ENCODE results near the gene MAP3K1. TPM values are rescaled to one million over a fixed set of nuclear protein-coding genes. Genes with fewer than 3 reads are reported as not detected.
"Not testable (repeated sequence)": the region's sequence is repeated elsewhere in the genome, so short reads cannot be mapped to it uniquely, and the experiment has no call there.

Gene MAP3K1
- total RNA-seq, 1 donor from 2014 or later = 33.1 TPM

DNA sequence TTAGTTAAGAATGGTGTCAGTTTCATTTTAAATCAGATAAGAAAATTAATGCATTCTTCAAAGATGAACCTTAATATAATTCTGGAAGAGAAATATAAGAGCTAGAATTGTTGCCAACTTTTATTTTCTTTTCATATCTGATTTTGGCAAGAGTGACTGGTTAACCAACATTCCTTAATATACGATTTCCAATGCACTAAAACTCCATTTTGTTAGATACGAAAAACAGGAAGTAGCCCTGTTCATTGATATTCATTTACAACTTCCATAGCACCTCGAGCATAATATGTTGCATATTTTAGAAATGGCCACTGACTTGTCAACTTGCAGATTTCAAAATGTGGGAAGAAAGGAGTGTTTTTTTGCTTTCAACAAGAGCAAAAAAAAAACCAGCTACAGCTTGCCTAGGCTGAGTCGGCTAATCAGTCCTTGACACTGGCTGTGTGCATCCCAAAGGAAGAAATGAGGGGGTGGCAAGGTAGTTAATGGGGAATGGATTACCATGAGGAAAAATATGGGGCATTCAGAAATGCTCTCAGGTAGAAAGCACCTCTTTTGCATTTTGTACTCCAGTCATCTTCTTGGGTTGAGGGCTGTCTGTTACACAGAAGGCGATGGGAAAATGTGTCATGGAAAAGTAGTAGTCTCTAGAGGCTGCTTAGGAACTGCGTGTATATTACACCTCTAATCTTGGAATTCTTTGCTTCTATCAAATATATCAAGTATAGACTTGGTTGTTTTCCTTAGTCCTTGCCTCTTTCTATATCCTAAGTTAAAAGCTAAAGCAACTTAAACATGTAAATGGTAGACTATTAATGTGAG, 3.9 kb downstream of the MAP3K1 start:
- Histone ChIP-seq H3K4me3 (peak overlapping the region; percentile 5 to 12), H3K27ac (peak overlapping the region; percentile 17), H3K36me3 (no peaks in the 10 kb centered on the region), H3K9me3 (no peaks in the 10 kb centered on the region), H3K4me1 (peaks cover 68% of the 10 kb centered on the region), H3K27me3 (no peaks in the 10 kb centered on the region)
- intact Hi-C loops (cut with DNase I) = no loop called here
- no peak for TF ChIP-seq POLR2AphosphoS5 (IDR thresholded peaks at IDR 0.05; ENCODE audit: insufficient read depth in 1 of 2, low read depth in 1 of 2)
- no peak for TF ChIP-seq POLR2A (IDR thresholded peaks at IDR 0.05)
- TF ChIP-seq, protein P1, sequence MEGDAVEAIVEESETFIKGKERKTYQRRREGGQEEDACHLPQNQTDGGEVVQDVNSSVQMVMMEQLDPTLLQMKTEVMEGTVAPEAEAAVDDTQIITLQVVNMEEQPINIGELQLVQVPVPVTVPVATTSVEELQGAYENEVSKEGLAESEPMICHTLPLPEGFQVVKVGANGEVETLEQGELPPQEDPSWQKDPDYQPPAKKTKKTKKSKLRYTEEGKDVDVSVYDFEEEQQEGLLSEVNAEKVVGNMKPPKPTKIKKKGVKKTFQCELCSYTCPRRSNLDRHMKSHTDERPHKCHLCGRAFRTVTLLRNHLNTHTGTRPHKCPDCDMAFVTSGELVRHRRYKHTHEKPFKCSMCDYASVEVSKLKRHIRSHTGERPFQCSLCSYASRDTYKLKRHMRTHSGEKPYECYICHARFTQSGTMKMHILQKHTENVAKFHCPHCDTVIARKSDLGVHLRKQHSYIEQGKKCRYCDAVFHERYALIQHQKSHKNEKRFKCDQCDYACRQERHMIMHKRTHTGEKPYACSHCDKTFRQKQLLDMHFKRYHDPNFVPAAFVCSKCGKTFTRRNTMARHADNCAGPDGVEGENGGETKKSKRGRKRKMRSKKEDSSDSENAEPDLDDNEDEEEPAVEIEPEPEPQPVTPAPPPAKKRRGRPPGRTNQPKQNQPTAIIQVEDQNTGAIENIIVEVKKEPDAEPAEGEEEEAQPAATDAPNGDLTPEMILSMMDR (IDR thresholded peaks at IDR 0.05) = no peak
- no peak for DNase-seq (ENCODE audit: extremely low spot score in 2 of 2)

- H3K4me3 ChIP-seq; H3K36me3 ChIP-seq; H3K27ac ChIP-seq; H3K9me3 ChIP-seq; intact Hi-C loops (cut with DNase I); H3K27me3 ChIP-seq; DNase-seq (ENCODE audit: extremely low spot score in 2 of 2): not testable (repeated sequence)
- H3K4me1 ChIP-seq = peaks cover 87% of the 10 kb centered on the region
Observed at GRCh38 chr5:56821868-56822267, 6.5 kb downstream of the MAP3K1 start.

DNA sequence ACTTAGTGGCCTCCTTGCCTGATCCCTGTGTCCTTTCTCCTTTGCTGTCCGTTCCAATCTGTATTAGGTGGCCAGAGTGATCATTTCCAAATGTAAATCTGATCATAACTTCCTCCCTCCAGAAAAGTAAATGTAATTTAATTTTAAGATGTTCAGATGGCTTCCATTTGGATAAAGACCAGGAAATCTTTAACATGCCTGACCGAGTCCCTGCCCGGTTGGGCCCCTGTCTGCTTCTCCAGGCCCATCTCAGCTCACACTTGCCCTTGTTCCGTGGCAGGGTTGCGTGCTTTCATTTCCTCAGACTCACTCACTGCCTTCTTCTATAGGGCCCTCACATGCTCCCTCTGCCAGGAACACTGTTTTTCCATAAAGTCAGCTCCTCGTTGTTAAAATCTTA, 7.6 kb downstream of the MAP3K1 start:
- Histone ChIP-seq H3K36me3 (no peaks in the 10 kb centered on the region), H3K9me3 (no peaks in the 10 kb centered on the region), H3K4me1 (peaks cover 88% of the 10 kb centered on the region), H3K27me3 (no peaks in the 10 kb centered on the region), H3K4me3 (no peak overlapping the region), H3K27ac (no peak overlapping the region)
- DNase-seq (ENCODE audit: extremely low spot score in 2 of 2) = no peak
- intact Hi-C loops (cut with DNase I) = no loop called here
- TF ChIP-seq POLR2A (IDR thresholded peaks at IDR 0.05) (no peak), POLR2AphosphoS5 (IDR thresholded peaks at IDR 0.05; ENCODE audit: insufficient read depth in 1 of 2, low read depth in 1 of 2) (no peak)
- TF ChIP-seq, protein P1 (IDR thresholded peaks at IDR 0.05) = no peak

- H3K4me3 ChIP-seq = no peak overlapping the region
- H3K9me3 ChIP-seq = no peaks in the 10 kb centered on the region
- no peak overlapping the region for H3K27ac ChIP-seq
- TF ChIP-seq, protein P1 (IDR thresholded peaks at IDR 0.05) = no peak
- TF ChIP-seq POLR2A (IDR thresholded peaks at IDR 0.05) = no peak
- peaks cover 78% of the 10 kb centered on the region for H3K4me1 ChIP-seq
- no peaks in the 10 kb centered on the region for H3K27me3 ChIP-seq
- intact Hi-C loops (cut with DNase I) = no loop called here
- no peaks in the 10 kb centered on the region for H3K36me3 ChIP-seq
- DNase-seq (ENCODE audit: extremely low spot score in 2 of 2) = no peak
Observed at GRCh38 chr5:56824019-56824418, 8.7 kb downstream of the MAP3K1 start.

- Histone ChIP-seq H3K27me3 (no peaks in the 10 kb centered on the region), H3K9me3 (no peaks in the 10 kb centered on the region), H3K36me3 (no peaks in the 10 kb centered on the region), H3K4me3 (no peak overlapping the region), H3K4me1 (peaks cover 76% of the 10 kb centered on the region), H3K27ac (no peak overlapping the region)
- no peak for DNase-seq (ENCODE audit: extremely low spot score in 2 of 2)
- TF ChIP-seq POLR2AphosphoS5 (IDR thresholded peaks at IDR 0.05; ENCODE audit: insufficient read depth in 1 of 2, low read depth in 1 of 2) (no peak), POLR2A (IDR thresholded peaks at IDR 0.05) (no peak)
- TF ChIP-seq, protein P1 (IDR thresholded peaks at IDR 0.05) = no peak
- intact Hi-C loops (cut with DNase I) = no loop called here
Observed at GRCh38 chr5:56825222-56825824, 10.0 kb downstream of the MAP3K1 start.

Measured in vagina (tissue), 2 donors.